IMR-90 (cell line): ENCODE measurements around the gene MIA2. TPM values are rescaled to one million over a fixed set of nuclear protein-coding genes. Genes with fewer than 3 reads are reported as not detected.
"Not testable (repeated sequence)": the region's sequence is repeated elsewhere in the genome, so short reads cannot be mapped to it uniquely, and the experiment has no call there.

Experiments used
- ATAC-seq: fragments of 200-7000 bp; cut with Tn5 transposase; 2 replicates; pipeline ENCODE4 v1.9.1; 2020; ENCODE audit warnings: low read depth, mild to moderate bottlenecking, moderate library complexity
- BruUV-seq: library from RNA; stranded (reverse); fragments of 400-500 nt; replicated peaks from 2 replicates; lab custom pipeline; 2021; lab: Mats Ljungman, UMichigan
- CTCF ChIA-PET: fragments of 300-600 bp; formaldehyde crosslinking; extraction: SDS; loops from one replicate; lab custom pipeline; 2021; ENCODE audit warnings: antibody characterized with exemption; lab: Yijun Ruan, JAX
- POLR2A ChIA-PET: fragments of 300-600 bp; sonication (Branson Sonifier 250); formaldehyde crosslinking; loops from one replicate; lab custom pipeline; 2022; ENCODE audit warnings: antibody characterized with exemption; ENCODE audit not compliant: unreplicated experiment; lab: Charles Lee
- DNase-seq: peaks from one replicate; pipeline ENCODE4 v3.0.0; 2013
- H2AFZ ChIP-seq: replicated peaks from 2 replicates; pipeline ENCODE3; 2013; ENCODE audit warnings: low read length, mild to moderate bottlenecking; ENCODE audit not compliant: poor library complexity
- H2AK5ac ChIP-seq: 2 replicates; pipeline ENCODE4 v1.6.1; 2013; ENCODE audit warnings: low read depth, low read length, inconsistent platforms
- H2AK9ac ChIP-seq: replicated peaks from 2 replicates; pipeline ENCODE3; 2013; ENCODE audit warnings: mild to moderate bottlenecking, low read depth, low read length, moderate library complexity; ENCODE audit not compliant: poor library complexity
- H2BK120ac ChIP-seq: 2 replicates; pipeline ENCODE4 v1.6.1; 2013; ENCODE audit warnings: low read depth, low read length, inconsistent platforms
- H2BK15ac ChIP-seq: 3 replicates; pipeline ENCODE4 v1.6.1; 2013; ENCODE audit warnings: low read depth, low read length, inconsistent platforms
- H2BK20ac ChIP-seq: 2 replicates; pipeline ENCODE4 v1.6.1; 2013; ENCODE audit warnings: low read depth, mild to moderate bottlenecking, inconsistent platforms, low read length, moderate library complexity
- H2BK5ac ChIP-seq: 2 replicates; pipeline ENCODE4 v1.6.1; 2013; ENCODE audit warnings: mild to moderate bottlenecking, low read depth, low read length, inconsistent platforms; ENCODE audit not compliant: poor library complexity, severe bottlenecking
- H3K14ac ChIP-seq: replicated peaks from 2 replicates; pipeline ENCODE4 v1.6.1; 2013; ENCODE audit warnings: low read depth, low read length, inconsistent platforms
- H3K18ac ChIP-seq: 2 replicates; pipeline ENCODE4 v1.6.1; 2013; ENCODE audit warnings: low read depth, low read length, control low read depth
- H3K23ac ChIP-seq: 2 replicates; pipeline ENCODE4 v1.6.1; 2013; ENCODE audit warnings: low read depth, low read length, inconsistent platforms
- H3K27ac ChIP-seq: 2 replicates; pipeline ENCODE4 v1.5.1; 2013; ENCODE audit warnings: mild to moderate bottlenecking, control low read depth, low read length; ENCODE audit not compliant: insufficient read depth
- H3K27me3 ChIP-seq: 2 replicates; pipeline ENCODE4 v1.6.1; 2013; ENCODE audit warnings: low read length; ENCODE audit not compliant: control insufficient read depth, insufficient read depth
- H3K36me3 ChIP-seq: 2 replicates; pipeline ENCODE4 v1.6.1; 2013; ENCODE audit warnings: low read length, mixed read lengths; ENCODE audit not compliant: control insufficient read depth, insufficient read depth
- H3K4ac ChIP-seq: 2 replicates; pipeline ENCODE4 v1.6.1; 2013; ENCODE audit warnings: low read depth, low read length, inconsistent platforms
- H3K4me1 ChIP-seq: 2 replicates; pipeline ENCODE4 v1.6.1; 2013; ENCODE audit warnings: low read length, mixed read lengths; ENCODE audit not compliant: control insufficient read depth, insufficient read depth
- H3K4me2 ChIP-seq: 2 replicates; pipeline ENCODE4 v1.6.1; 2013; ENCODE audit warnings: low read depth, mild to moderate bottlenecking, control low read depth, low read length, moderate library complexity
- H3K4me3 ChIP-seq: 2 replicates; pipeline ENCODE4 v1.5.1; 2013; ENCODE audit warnings: low read depth, mild to moderate bottlenecking, control low read depth, low read length, moderate library complexity; ENCODE audit not compliant: insufficient read depth
- H3K56ac ChIP-seq: 2 replicates; pipeline ENCODE4 v1.6.1; 2013; ENCODE audit warnings: low read length, inconsistent platforms; ENCODE audit not compliant: insufficient read depth; ENCODE audit errors: extremely low read depth
- H3K79me1 ChIP-seq, 2 experiments: 2 replicates each; pipeline ENCODE4 v1.6.1; 2013; ENCODE audit warnings: low read length in 2 of 2, inconsistent platforms in 1 of 2, low read depth in 1 of 2
- H3K9ac ChIP-seq: 2 replicates; pipeline ENCODE4 v1.6.1; 2013; ENCODE audit warnings: low read depth, low read length, control low read depth
- H3K9me1 ChIP-seq: 2 replicates; pipeline ENCODE4 v1.6.1; 2013; ENCODE audit warnings: low read length, inconsistent platforms; ENCODE audit not compliant: insufficient read depth
- H3K9me3 ChIP-seq: 2 replicates; pipeline ENCODE4 v1.6.1; 2013; ENCODE audit warnings: low read length; ENCODE audit not compliant: control insufficient read depth, insufficient read depth
- H4K20me1 ChIP-seq: 2 replicates; pipeline ENCODE4 v1.6.1; 2013; ENCODE audit warnings: low read length, inconsistent platforms; ENCODE audit not compliant: insufficient read depth
- H4K5ac ChIP-seq: 2 replicates; pipeline ENCODE4 v1.6.1; 2013; ENCODE audit warnings: mild to moderate bottlenecking, low read depth, low read length, control low read depth
- H4K8ac ChIP-seq, 2 experiments: 2 replicates each; pipeline ENCODE4 v1.6.1; 2013; ENCODE audit warnings: low read depth in 2 of 2, low read length in 2 of 2, control low read depth in 1 of 2, inconsistent platforms in 1 of 2
- H4K91ac ChIP-seq: 2 replicates; pipeline ENCODE4 v1.6.1; 2013; ENCODE audit warnings: low read depth, low read length, inconsistent platforms; ENCODE audit not compliant: insufficient read depth
- WGBS, 2 experiments: methylation state at CpG; one replicate each; pipeline versions ENCODE4 v1.1.5 to v1.1.7; 2013; ENCODE audit warnings: missing lambda C conversion rate in 2 of 2; ENCODE audit not compliant: insufficient read length in 1 of 2; ENCODE audit errors: extremely low coverage in 2 of 2; 5-methylcytosine and 5-hydroxymethylcytosine counted together
- dilution Hi-C: fragments of 300-500 bp; cut with HindIII; formaldehyde crosslinking; loops from one replicate; pipeline ENCODE4 v1.14.3; 2018; ENCODE audit warnings: low sequenced_read_pairs; ENCODE audit not compliant: unreplicated experiment
- in situ Hi-C: fragments of 300-500 bp; cut with MboI; formaldehyde crosslinking; loops from 3 replicates; pipeline ENCODE4 v1.14.3; 2019; ENCODE audit warnings: low sequenced_read_pairs, inconsistent platforms, mixed read lengths
- intact Hi-C: fragments of 100-400 bp; cut with micrococcal nuclease; formaldehyde crosslinking; loops from 2 replicates; pipeline ENCODE4 v1.10.0; 2022
- polyA plus RNA-seq, 3 experiments: library from polyadenylated mRNA; depleted of rRNA; stranded (reverse); fragments of >200 nt; gene quantifications; 2 replicates each; pipeline ENCODE4 v1.2.3, GENCODE V29; 2012; ENCODE audit warnings: low replicate concordance in 1 of 3
- total RNA-seq: library from RNA; depleted of rRNA; stranded (reverse); fragments of >200 nt; gene quantifications from 2 replicates; pipeline ENCODE4 v1.2.3, GENCODE V29; 2012

The MIA2 gene
- total and polyA plus RNA-seq, 2 of the 4 experiments (the other 2 are of a cell fraction) = 3.9 to 6.8 TPM

GRCh38 chr14:39260161-39260560, 26.4 kb downstream of the MIA2 start:
- H2AK5ac ChIP-seq, H2AFZ ChIP-seq, H3K4me3 ChIP-seq, H3K23ac ChIP-seq, H3K9ac ChIP-seq, H2AK9ac ChIP-seq, H3K4me1 ChIP-seq, H3K27ac ChIP-seq, H4K91ac ChIP-seq, DNase-seq, H4K20me1 ChIP-seq, H3K79me1 ChIP-seq, CTCF ChIA-PET, dilution Hi-C loops, H3K36me3 ChIP-seq, H3K4ac ChIP-seq, H3K18ac ChIP-seq, H2BK20ac ChIP-seq, BruUV-seq, H2BK120ac ChIP-seq, H3K14ac ChIP-seq, H2BK5ac ChIP-seq, H2BK15ac ChIP-seq, POLR2A ChIA-PET, H4K8ac ChIP-seq, H4K5ac ChIP-seq, H3K27me3 ChIP-seq, H3K9me1 ChIP-seq, H3K4me2 ChIP-seq, H3K56ac ChIP-seq, H3K9me3 ChIP-seq, ATAC-seq, in situ Hi-C loops: not testable (repeated sequence)
- intact Hi-C loops = loop anchor here (10.0 kb wide), 1 partner anchor 155 kb away; the partner anchor contains the start of gene SEC23A
- no CpG with 5 or more reads among the region's 3 CpGs for WGBS, 2 experiments

GRCh38 chr14:39262214-39262613, 28.5 kb downstream of the MIA2 start:
- CTCF ChIA-PET, H2AFZ ChIP-seq, H2BK120ac ChIP-seq, H2BK20ac ChIP-seq, H3K4me3 ChIP-seq, H3K23ac ChIP-seq, H4K20me1 ChIP-seq, H3K56ac ChIP-seq, H4K91ac ChIP-seq, DNase-seq, dilution Hi-C loops, H3K4me2 ChIP-seq, H3K4ac ChIP-seq, H3K9ac ChIP-seq, H3K27ac ChIP-seq, H3K27me3 ChIP-seq, H3K4me1 ChIP-seq, ATAC-seq, H2BK15ac ChIP-seq, H3K18ac ChIP-seq, H2BK5ac ChIP-seq, H3K14ac ChIP-seq, H4K5ac ChIP-seq, H4K8ac ChIP-seq, in situ Hi-C loops, H3K36me3 ChIP-seq, BruUV-seq, H3K9me1 ChIP-seq, POLR2A ChIA-PET, H3K9me3 ChIP-seq, H3K79me1 ChIP-seq, H2AK5ac ChIP-seq, H2AK9ac ChIP-seq: not testable (repeated sequence)
- intact Hi-C loops = loop anchor here (10.0 kb wide), 1 partner anchor 157 kb away; the partner anchor contains the start of gene SEC23A
- WGBS, 2 experiments = no CpG with 5 or more reads among the region's 1 CpG
